Measurements from ENCODE around the gene CLDN12. TPM values are rescaled to one million over a fixed set of nuclear protein-coding genes. Genes with fewer than 3 reads are reported as not detected.
"Not testable (repeated sequence)": the region's sequence is repeated elsewhere in the genome, so short reads cannot be mapped to it uniquely, and the experiment has no call there.

CLDN12 gene
- total RNA-seq, 1 donor from 2014 or later, result 2.6 TPM

DNA sequence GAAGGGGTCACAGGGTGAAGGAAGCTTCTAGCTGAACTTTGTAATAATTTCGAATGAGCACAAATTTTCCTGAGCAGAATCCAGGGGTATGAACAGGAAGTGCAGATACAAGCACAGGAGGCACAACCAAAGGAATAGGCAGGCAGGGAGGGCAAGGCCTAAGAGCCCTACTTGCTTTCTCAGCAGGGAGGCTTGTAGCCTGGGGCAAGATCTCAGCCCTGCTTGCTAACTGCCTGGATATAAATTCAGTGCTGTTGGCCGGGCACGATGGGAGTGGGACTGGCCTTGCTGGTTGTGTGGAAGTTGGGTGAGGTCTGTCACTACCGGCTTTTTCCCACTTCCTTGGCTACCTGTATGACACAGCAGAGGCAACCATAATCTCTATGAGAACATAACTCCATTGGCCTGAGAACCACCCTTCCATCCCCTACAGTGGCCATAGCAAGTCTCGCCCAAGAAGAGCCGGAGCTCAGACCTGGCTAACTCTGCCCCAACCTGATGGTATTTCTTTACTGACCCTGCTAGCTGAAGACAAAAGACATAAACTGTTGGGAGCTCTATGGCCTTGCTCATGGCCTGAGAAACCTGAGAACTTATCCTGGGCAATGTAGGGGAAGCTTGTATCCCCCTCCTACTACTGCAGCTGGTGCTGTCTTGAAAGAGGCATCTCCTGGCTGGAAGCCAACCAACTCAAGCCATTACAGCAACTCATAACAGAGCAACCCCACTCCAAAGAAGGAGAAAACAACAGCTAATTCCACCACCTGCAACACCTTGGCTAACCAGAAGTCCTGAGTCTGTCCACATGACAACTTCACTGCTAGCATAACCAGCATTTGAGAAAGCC is 27.6 kb downstream of the CLDN12 start:
- intact Hi-C loops (cut with micrococcal nuclease), result no loop called here

DNA sequence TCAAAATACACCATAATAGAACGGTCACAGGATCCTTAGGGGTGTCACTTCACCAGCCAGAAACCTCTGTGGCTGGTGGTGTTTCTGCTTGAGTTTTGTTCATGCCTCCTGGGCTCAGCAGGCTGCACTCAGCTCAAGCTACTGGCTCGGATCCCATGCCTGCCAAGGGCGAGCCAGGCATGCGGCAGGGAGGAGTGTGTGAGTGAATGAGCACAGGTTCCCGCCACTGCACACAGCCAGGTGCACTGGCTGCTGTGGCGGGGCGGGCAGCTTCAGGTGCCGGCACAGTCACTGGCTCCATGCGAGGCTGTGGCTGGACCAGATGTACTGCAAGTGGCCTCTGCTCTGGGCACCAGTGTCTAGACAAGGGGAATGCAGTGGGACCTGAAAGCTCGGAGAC is 29.5 kb downstream of the CLDN12 start:
- intact Hi-C loops (cut with micrococcal nuclease), result no loop called here

DNA sequence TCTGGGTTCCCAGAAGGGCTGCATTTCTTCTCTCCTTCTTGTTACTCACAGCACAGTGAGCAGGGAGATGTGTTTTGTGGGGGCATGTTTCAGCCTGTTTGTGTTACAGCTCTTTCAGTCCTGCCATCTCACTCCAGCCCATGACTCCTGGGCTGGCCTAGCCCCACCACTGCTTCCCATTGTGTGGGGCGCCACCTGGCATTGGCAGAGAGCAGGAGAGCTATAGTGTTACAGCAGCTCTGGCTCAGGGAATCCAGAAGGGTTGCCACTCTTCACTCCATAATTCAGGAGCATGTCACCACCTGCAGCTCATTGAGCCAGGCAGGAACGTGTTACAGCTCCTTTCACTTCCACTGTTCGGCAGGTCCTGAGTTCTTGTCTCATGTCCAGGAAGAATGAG is 30.0 kb downstream of the CLDN12 start:
- intact Hi-C loops (cut with micrococcal nuclease), result no loop called here

DNA sequence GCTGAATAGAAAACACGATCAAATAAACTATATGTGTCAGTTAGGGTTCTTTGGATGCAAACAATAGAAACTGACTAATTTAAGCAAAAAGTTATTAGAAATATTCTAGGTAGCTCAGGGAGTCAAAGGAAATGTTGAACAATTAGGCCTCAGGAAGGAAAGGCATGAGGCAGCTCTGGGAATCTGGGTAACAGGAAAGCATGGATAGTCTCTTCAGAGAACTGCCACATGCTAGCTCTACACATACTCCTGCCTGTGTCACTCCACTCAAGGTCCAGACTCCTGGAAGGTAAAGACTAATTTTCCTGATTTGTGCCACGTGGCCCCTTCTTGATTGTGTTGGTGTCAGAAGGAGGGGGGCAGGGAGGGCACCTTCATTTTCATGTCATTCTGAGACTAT is 42.4 kb downstream of the CLDN12 start:
- intact Hi-C loops (cut with micrococcal nuclease), result no loop called here

DNA sequence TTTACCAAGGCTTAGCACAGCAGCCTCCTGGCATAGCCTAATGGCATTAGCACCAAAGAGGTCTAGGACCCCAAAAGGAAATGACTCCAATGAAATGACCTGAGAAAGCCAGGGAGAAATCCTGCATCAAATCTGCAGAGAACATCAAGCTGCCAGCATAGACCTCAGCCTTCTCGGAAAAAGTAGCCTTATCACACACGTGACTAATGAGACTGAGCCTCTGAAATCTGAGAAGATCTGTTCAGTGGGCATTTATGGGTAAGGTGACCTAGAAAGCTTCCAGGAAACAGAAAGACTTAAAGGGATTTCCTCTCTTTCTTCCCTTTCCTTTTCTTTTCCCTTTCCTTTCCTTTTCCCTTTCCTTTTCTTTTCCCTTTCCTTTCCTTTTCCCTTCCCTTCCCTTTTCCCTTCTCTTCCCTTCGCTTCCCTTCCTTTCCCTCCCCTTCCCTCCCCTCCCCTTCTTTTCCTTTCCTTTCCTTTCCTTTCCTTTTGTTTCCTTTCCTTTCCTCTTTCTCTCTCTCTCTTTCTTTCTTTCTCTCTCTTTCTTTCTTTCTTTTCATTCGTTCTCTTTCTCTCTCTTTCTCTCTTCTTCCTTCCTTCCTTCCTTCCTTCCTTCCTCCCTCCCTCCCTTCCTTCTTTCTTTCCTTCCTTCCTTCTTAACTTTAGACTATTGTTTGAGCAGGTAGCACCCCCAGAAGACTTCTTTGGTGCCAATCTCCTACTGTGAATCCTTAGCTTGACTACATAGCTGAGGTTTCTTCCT is 43.1 kb downstream of the CLDN12 start:
- intact Hi-C loops (cut with micrococcal nuclease), result no loop called here

DNA sequence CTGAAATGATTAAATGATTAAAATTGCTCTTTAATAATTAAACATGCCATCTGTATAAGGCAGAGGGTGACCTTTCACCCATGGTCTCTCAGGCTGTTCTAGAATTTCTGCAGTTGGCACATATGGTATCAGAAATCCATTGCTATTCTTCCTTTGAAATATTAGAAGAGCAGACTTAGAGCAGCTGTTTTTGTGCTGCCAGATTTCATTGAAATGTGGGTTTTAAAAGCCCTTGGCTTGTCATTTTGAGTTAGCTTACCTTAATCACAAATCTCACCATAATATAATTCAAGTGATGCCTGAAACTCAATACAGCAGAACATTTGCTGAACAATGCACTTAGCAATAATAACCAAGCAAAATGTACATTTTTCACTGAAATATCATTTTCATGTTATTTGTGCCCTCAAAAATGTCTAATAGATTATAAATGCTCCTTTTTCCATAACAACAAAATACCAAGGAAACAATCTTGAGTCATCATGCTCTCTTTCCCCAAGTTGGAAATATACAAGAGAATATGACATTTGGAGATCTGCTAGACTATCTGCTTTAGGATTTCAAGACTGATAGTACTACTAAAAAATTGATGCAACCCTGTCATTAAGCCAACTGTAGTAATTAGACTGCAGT is 50.1 kb downstream of the CLDN12 start:
- intact Hi-C loops (cut with micrococcal nuclease), result no loop called here

DNA sequence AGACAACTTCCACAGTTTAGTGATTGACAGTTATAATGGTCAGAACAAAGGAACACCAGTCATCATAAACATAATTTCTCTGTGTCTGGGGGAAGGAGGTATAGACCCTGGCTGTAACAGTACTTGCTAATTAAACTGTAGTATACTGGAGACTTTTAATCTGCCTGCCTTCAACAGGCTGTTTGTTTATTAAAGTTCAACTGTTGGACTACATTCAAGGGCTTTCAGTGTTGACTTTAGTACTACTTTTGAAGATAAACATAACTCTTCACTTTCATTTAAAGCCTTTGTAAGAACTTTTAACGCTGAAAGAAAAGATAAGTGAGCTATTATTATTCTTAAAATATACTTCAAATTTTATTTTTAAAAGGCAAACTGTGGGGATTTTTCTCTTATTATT is 50.7 kb downstream of the CLDN12 start:
- intact Hi-C loops (cut with micrococcal nuclease), result no loop called here

DNA sequence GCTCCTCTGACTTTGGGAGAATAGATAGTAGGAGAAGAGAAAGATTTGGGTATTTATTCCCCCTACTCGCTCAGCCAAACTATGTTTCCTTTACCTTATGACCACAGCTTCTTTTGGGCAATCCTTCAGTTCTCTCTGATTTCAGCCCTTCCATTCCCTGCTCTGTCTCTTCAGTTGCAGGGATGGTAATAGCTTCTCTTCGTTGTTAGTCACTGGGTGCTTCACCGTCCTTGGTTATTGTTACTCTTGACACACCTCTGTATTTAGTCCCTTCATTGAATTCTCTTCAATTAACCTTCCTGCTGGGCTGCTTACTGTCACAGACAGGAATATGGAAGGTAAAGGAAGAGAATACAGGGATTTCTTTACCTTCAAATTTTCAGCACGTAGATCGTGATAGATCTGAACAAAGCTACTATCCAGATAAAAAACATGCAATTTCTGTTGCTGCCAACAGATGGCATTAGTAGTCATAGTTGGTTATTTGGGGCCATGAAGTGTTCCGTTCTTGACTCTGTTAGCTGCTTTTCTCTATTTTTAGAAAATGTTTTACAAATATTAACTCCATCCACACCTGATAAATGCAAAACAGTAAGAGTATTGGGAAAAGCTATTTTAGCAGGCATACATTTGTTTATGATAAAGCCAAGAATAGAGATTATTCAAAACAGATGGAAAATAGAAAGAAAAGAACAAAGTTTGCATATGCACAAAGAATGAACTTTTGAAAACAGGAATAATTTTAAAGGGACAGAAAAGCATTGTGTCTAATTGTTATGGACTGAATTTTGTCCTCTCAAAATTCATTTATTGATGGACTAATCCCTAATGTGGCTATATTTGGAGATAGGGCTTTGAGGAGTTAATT is 52.1 kb downstream of the CLDN12 start:
- intact Hi-C loops (cut with micrococcal nuclease), result loop anchor here (1.0 kb wide), 1 partner anchor 174 kb away; no protein-coding TSS in a partner anchor

DNA sequence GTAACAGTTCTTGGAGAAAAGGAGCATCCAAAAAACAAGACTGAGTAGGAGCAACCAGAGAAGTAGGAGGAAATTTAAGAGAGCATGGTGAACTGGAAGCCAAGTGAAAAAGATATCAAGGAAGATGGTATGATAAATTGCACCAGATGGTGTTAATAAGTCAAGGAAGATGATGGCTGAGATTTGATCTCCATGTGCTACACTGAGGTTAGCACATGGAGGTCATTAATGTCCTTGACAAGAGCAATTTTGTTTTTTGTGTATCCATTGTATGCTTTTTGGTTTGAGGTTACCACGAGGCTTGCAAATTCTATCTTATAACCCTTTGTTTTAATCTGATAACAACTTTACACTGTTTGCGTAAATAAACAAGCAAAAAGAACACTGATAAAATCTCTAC is 54.8 kb downstream of the CLDN12 start:
- intact Hi-C loops (cut with micrococcal nuclease), result no loop called here

DNA sequence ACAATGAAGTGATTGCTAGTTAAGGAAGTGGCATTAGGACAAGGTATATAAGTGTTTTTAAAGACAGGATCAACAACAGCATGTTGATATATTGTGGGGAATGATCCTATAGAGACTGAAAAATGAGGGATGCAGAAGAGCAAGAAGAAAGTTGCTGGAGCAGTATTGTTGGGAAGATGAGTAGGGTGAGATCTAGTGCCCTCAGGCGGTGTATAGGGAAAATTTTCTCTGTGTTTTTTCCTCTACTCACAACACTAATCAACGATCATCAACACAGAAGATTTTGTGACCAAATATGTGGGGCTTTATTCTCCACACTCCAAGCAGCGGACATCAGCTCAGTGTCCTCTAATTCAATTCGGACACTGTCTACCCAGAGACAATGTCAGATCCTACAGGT is 56.6 kb downstream of the CLDN12 start:
- intact Hi-C loops (cut with micrococcal nuclease), result no loop called here

DNA sequence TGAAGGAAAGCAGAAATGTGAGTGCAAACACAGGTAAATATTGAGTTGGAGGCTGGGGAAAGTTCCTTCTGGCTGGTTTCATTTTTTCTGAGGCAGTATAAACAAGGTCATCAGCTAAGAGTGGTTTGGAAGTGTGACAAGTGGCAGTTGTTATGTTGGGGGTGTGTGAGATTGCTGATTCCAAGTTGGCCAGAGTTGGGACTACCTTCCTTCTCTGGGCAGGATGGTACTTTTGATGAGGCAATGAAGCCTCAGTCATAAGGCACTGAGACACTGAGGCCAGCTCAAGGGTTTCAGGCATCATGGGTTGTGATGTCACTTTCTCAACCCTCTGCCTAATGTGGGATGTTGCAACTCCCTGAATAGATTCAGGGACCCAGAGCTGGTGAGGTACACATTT is 58.0 kb downstream of the CLDN12 start:
- intact Hi-C loops (cut with micrococcal nuclease), result no loop called here

DNA sequence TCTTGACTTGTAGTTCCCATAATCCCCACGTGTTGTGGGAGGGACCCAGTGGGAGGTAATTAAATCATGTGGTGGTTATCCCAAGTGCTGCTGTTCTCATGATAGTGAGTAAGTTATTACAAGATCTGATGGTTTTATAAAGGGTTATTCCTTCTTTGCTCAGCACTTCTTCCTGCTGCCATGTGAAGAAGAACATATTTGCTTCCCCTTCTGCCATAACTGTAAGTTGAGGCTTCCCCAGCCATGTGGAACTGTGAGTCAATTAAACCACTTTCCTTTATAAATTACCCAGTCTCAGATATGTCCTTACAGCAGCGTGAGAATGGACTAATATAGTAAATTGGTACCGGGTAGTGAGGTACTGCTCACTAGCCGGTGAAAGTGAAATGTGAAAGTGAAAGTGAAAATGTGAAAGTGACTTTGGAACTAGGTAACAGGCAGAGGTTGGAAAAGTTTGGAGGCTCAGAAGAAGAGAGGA is 59.9 kb downstream of the CLDN12 start:
- intact Hi-C loops (cut with micrococcal nuclease), result not testable (repeated sequence)

Other genes with a start within 250 kb of the CLDN12 start
- 0.48 TPM in 1 of 2 replicates, not detected in the other for gene STEAP1, start 249.0 kb upstream of the CLDN12 start, total RNA-seq
- 0.02 TPM in 1 of 2 replicates, not detected in the other for gene STEAP2, start 191.7 kb upstream of the CLDN12 start, total RNA-seq
- gene CFAP69, start 158.3 kb upstream of the CLDN12 start, total RNA-seq, result not detected in 2 replicates
- not detected in 2 replicates for gene FAM237B, start 82.2 kb upstream of the CLDN12 start, total RNA-seq
- 25.3 and 27.3 TPM in 2 replicates for gene GTPBP10, start 56.7 kb upstream of the CLDN12 start, total RNA-seq
- not detected in 2 replicates for gene PTTG1IP2, start 66.2 kb downstream of the CLDN12 start, total RNA-seq
- 0.09 and 0.18 TPM in 2 replicates for gene CDK14, start 192.9 kb downstream of the CLDN12 start, total RNA-seq

Measured in T-helper 2 cell treated with Interferon-gamma antibody and Interleukin-4, amounts not matched to agents 100 ng/mL and 5 ng/mL, for 36 hours (primary cell).